ENCODE measurements around the gene IL22.

Gene IL22

GRCh38 chr12:68276402-68276930 is 23.1 kb upstream of the IL22 start:
- Histone ChIP-seq H3K4me3 (ENCODE audit: low read depth, low read length) (no peak overlapping the region), H3K9me3 (ENCODE audit: control insufficient read depth, low read length) (no peaks in the 10 kb centered on the region), H3K36me3 (ENCODE audit: control insufficient read depth, insufficient read depth, low read length) (no peaks in the 10 kb centered on the region), H3K4me2 (ENCODE audit: low read length) (no peak overlapping the region), H3K9ac (no peak overlapping the region), H3K4me1 (peaks cover 4% of the 10 kb centered on the region), H3K79me2 (no peaks in the 10 kb centered on the region), H2AFZ (no peak overlapping the region), H3K27me3 (ENCODE audit: control insufficient read depth, insufficient read depth, low read length) (no peaks in the 10 kb centered on the region), H3K27ac (no peak overlapping the region)
- TF ChIP-seq CTCF (IDR thresholded peaks at IDR 0.05): no peak

- Histone ChIP-seq H3K9ac (no peak overlapping the region), H3K9me3 (ENCODE audit: control insufficient read depth, low read length) (no peaks in the 10 kb centered on the region), H2AFZ (no peak overlapping the region), H3K4me1 (no peaks in the 10 kb centered on the region), H3K4me2 (ENCODE audit: low read length) (no peak overlapping the region), H3K27me3 (ENCODE audit: control insufficient read depth, insufficient read depth, low read length) (no peaks in the 10 kb centered on the region), H3K27ac (no peak overlapping the region), H3K79me2 (no peaks in the 10 kb centered on the region), H3K4me3 (ENCODE audit: low read depth, low read length) (no peak overlapping the region), H3K36me3 (ENCODE audit: control insufficient read depth, insufficient read depth, low read length) (no peaks in the 10 kb centered on the region)
- TF ChIP-seq CTCF (IDR thresholded peaks at IDR 0.05): no peak
Observed at GRCh38 chr12:68272732-68273131, 19.3 kb upstream of the IL22 start.

- Histone ChIP-seq H3K4me3 (ENCODE audit: low read depth, low read length) (no peak overlapping the region), H3K27me3 (ENCODE audit: control insufficient read depth, insufficient read depth, low read length) (no peaks in the 10 kb centered on the region), H3K9me3 (ENCODE audit: control insufficient read depth, low read length) (no peaks in the 10 kb centered on the region), H3K27ac (no peak overlapping the region), H2AFZ (no peak overlapping the region), H3K4me1 (no peaks in the 10 kb centered on the region), H3K79me2 (no peaks in the 10 kb centered on the region), H3K4me2 (ENCODE audit: low read length) (no peak overlapping the region), H3K36me3 (ENCODE audit: control insufficient read depth, insufficient read depth, low read length) (no peaks in the 10 kb centered on the region), H3K9ac (no peak overlapping the region)
- TF ChIP-seq CTCF (IDR thresholded peaks at IDR 0.05): no peak
Observed at GRCh38 chr12:68271346-68271745, 17.9 kb upstream of the IL22 start.

- no peaks in the 10 kb centered on the region for H3K27me3 ChIP-seq (ENCODE audit: control insufficient read depth, insufficient read depth, low read length)
- no peak overlapping the region for H3K9ac ChIP-seq
- H3K79me2 ChIP-seq: no peaks in the 10 kb centered on the region
- H3K36me3 ChIP-seq (ENCODE audit: control insufficient read depth, insufficient read depth, low read length): no peaks in the 10 kb centered on the region
- TF ChIP-seq CTCF (IDR thresholded peaks at IDR 0.05): no peak
- H3K9me3 ChIP-seq (ENCODE audit: control insufficient read depth, low read length): no peaks in the 10 kb centered on the region
- no peak overlapping the region for H2AFZ ChIP-seq
- H3K4me2 ChIP-seq (ENCODE audit: low read length): no peak overlapping the region
- no peak overlapping the region for H3K27ac ChIP-seq
- no peak overlapping the region for H3K4me3 ChIP-seq (ENCODE audit: low read depth, low read length)
- H3K4me1 ChIP-seq: no peaks in the 10 kb centered on the region
Observed at GRCh38 chr12:68270358-68270757, 17.0 kb upstream of the IL22 start.

- Histone ChIP-seq H3K36me3 (ENCODE audit: control insufficient read depth, insufficient read depth, low read length) (no peaks in the 10 kb centered on the region), H3K9me3 (ENCODE audit: control insufficient read depth, low read length) (no peaks in the 10 kb centered on the region), H3K9ac (no peak overlapping the region), H2AFZ (no peak overlapping the region), H3K27me3 (ENCODE audit: control insufficient read depth, insufficient read depth, low read length) (no peaks in the 10 kb centered on the region), H3K79me2 (no peaks in the 10 kb centered on the region), H3K4me3 (ENCODE audit: low read depth, low read length) (no peak overlapping the region), H3K4me1 (no peaks in the 10 kb centered on the region), H3K27ac (no peak overlapping the region), H3K4me2 (ENCODE audit: low read length) (no peak overlapping the region)
- no peak for TF ChIP-seq CTCF (IDR thresholded peaks at IDR 0.05)
Observed at GRCh38 chr12:68269779-68270178, 16.4 kb upstream of the IL22 start.

Measured in parathyroid adenoma (tissue), 2 donors.